HG03520 (cell line): ENCODE data around the gene AGPAT3.

ENCODE experiments used
- ATAC-seq: cut with Tn5 transposase; IDR thresholded peaks from one replicate; pipeline ENCODE4 v1.9.1; 2021; ENCODE audit warnings: mild to moderate bottlenecking, moderate library complexity; ENCODE audit not compliant: unreplicated experiment

Gene AGPAT3

DNA sequence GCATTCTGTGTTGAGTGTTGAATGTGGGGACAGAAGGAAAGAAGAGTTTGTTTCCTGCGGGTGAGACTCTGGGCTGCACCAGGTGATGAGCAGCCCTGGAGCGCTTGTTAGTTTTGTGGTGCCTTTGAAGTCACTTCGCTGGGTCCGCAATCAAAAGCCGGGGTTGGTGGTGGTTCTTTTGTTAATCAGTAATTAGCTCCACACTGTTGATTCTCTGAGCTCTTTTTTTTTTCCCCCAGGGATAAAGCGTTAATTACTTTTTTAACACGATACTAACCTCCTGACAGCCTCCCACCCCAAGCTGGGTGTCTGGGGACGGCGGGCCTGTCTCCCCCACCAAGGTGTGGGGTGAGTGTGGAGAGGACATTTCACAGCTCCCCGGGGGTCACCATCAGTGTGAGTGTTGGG lies 56.6 kb downstream of the AGPAT3 start:
- no peak for ATAC-seq

DNA sequence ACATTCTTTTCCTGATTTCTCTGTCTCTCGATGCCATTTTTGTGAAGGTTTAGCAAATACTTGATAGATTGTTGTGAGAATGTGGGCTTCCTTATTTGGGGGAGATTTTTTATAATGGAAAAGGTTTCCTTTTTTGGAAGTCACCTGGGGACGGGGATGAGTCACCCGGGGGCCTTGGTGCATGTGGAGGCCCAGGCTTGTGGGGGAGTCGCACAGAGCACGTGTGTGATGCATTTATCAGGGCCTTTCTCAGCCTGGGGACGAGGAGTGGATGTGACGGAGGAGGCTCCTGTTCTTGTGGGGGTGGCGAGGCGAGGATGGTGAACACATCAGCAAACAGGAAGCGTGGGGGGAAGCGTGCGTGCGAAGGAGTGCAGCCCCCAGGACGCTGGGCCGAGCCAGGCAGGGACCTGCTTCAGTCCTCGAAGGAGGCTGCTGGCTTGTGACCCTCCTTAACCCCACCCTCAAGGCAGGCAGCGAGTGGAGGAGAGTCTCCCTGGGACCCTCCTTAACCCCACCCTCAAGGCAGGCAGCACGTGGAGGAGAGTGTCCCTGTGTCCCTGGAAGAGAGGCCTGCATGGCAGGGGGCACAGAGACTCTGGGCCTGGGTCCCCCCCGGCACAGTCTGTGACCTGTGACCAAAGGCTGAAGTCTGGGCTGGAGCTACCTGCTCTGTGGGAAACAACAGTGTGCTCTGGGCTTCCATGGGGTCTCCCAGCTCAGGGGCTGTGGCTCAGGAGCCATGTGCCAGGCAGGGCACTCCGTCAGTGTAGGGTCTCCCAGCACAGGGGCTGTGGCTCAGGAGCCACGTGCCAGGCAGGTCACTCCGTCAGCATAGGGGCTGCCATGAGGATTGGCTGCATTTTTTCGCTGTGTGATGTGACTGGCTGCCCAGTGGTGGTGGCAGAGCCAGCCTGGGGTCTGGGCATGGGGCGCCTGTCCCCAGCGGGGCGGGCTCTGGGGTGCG lies 57.2 kb downstream of the AGPAT3 start:
- ATAC-seq: no peak

DNA sequence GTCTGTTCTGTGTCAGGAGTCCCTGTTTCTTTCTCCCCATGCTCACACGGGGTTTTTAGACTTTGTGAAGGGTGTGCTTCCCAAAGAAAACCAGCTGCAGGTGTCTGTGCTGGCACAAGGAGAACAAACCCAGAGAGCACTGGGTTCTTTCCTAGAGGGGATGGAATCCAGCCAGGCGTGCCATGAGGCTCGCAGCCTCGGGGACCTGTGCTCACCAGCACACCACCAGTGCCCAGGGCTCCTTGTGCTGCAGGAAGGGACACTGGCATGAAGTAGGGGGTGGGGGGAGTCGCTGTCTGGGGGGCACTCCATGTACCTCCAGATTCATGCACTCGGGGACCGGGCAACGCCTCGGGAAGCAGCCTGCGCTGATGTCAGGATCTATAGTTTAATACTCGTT lies 57.9 kb downstream of the AGPAT3 start:
- no peak for ATAC-seq

DNA sequence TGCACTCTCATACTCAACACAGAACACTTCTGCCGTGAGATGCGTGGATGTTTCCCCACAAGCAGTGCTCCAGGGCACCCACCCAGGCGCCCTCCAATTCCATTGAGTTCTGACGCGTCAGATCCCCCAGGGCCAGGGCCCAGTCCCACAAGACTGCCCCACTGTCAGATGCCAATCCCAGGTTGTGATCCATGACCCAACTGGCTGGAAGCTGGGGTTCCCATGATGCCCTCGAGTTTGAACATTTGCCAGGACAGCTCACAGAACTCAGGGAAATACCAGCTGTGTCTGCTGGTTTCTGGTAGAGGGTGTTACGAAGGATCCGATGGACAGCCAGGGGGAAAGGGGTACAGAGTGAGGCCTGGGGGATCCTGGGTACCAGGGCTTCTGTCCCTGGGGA lies 58.4 kb downstream of the AGPAT3 start:
- no peak for ATAC-seq

DNA sequence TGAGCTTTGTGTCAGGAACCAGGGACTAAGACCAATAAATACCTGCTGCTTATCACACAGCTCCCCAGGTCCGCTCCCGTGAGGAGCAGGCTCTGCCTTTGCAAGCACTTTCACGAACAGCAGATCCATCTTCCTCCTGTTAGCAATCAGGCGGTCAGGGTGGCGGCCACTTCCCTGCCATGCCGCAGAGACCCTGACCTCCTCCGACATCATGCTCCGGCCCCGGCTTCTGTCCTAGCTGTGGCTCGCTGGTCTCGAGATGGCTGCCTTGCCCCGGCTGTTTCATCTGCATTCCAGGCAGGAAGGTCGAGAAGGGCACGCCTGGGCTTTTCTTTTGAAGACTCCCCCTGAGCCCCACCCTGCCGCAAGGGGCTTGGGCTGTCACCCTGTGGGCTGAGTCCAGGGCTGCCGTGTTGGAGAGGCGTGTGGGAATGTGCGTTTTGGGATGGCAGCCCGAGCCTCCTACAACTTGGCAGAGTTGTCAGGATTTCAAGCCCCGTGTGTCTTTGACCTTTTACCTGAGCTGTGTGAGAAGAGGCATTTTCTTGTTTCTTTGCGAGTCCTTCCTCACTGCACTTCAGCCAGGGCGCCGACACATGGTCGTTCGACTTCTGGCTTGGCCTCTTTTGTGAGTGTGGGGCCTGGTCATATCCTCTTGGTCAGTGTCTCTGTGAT lies 59.5 kb downstream of the AGPAT3 start:
- ATAC-seq: no peak

DNA sequence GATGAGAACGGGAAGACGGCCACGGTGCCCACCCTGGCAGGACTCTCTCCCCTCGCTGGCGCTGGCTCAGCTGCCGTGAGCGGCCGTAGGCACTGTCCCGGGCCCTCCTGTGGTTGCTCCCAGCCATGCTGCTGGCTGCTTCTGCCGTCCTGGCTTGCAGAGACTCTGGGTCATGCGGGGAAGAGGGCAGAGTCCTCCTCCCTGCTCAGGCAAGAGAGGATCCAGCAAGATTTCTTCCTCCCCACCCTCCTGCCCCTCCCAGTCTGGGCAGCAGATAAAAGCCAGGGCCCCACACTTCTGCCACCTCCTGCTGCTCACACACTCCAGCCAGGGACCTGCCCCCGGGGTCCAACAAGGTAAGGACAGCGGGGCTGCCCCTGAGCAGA lies 60.1 kb downstream of the AGPAT3 start:
- no peak for ATAC-seq

DNA sequence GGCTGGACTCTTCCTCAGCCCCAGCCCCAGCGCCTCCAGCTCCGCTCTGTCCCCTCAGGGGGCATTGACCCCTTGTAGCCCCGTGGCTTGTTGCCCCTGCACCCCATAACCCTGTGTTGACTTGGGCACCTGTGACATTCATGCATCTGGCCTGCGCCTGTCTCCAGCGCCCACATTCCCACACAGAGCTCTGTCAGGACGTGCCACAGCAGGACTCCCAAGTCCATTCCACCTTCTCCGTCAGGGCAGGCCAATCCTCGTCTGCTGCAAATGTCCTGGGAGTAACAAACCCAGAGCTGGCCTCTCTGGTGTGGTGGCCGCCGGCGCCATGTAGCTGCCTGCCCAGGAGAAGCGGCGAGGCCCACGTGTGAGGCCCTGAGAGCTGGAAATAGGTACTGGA lies 60.6 kb downstream of the AGPAT3 start:
- ATAC-seq: no peak

DNA sequence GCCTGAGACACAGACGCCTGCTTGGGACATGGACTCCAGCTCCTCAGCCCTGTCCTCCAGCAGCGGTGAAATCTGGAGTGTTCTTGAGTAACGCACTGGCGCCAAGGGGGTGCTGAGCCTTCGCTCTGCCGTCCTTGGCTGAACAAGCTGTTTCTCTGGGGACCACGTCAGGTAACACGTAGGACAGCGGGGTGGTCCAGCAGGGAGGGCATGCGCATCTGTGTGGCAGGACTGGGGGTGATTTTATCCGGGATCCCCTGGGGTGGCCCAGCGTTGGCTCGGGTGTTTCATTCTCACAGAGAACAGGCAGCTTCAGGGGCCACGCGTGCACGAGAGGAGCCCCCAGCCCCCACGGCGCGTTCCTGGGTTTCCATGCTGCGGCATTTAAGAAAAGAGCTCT lies 61.2 kb downstream of the AGPAT3 start:
- no peak for ATAC-seq

DNA sequence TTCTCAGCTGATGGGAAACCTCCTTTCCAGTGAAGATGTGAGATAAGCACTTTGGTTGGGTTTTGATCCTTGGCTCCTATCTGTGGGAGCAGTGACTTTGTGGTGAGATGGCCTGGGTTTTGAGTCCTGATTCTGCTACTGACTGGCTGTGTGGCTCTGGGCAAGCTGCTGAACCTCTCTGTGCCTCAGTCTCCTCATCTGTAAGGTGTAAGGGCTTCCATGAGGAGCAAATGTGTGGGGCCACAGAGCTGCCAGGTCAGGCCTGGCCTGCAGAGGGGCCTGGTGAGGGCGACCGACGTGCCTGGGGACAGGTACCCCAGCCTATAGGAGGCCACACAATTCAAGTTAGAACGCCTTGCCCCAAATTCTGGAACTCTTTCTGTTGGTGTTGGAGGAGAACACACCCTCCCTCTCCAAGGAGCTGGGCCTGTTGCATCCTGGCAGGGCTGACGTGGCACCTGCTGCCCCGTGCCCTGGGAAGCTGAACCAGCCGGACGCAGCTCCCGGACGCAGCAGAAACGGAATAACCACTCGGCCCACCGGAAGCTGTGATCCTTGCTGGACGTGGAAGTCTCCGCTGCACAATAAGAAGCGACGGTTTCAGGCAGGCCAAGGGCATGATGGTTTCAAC lies 62.7 kb downstream of the AGPAT3 start:
- no peak for ATAC-seq

DNA sequence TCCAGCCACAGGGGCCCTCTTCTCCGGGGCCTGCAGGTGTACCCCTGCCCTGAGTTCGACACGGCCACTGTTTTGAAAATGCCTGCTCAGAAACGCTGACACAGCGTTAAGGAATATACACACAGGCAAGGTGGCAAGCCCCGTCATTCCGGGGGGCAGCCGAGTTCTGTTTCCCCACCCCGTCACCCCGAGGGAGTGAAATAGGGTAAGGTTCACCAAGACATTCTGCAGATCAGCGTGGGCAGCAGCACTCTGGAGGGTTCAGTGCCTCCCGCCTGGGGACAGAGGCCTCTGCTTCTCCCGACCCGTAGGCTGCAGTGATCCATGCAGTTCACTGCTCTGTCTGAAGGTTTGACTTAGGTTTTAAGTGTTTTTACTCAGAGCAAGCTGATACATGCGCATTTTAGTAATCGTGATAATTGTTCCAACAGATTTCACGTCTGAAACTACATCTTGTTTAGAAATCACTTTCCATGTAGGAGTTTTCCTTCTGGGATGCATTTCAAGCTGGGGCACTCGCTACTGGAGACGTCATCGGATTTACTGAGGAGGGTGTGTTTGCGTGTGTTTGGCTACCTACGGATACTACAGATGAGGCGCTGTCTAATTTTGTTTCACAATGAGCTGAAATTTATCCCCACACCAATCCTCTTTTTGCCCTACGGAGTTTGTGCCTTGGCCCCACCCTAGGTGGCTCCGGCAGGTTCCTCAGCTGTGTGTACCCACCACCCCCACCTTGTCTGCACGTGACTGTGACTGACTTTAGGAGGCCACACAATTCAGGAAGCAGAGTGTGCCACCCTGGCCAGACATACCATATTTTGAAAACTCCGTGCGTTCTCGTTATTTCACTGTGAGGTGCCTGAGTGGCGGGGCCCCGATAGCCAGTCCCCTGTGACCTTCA lies 63.5 kb downstream of the AGPAT3 start:
- ATAC-seq: no peak

DNA sequence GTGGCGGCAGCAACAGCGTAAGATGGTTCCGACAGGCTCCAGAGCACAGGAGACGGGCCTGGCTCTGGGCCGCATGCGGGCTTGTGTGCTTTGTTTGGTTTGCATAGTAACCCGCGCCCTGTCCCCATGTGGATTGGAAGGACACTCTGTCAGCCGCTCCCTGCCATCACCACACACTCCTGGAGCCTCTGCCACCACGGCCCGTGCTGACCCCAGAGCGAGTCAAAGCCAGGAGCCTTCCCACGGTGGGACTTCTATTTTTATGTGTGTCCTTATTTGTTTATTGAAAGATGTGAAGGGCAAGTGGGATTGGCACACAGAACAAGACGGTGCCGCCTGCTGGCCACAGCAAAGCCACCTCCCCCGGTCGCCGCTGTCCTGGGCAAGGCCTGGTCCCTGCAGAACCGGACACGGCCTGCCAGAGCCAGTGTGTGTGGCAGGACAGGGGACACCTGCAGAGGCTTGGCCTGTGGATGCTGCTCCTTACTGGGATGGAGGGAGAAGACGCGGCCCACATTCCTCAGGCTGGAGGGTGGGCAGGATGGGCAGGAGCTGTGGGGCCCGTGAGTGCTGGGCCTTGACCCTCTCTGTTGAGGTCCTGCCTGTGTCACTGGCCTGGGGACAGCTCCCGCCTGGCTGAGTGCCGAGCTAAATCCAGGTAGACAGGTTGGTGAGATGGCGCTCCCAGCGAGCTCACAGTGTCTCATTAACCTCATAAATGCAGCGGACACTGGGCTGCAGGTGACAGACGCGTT lies 64.4 kb downstream of the AGPAT3 start:
- no peak for ATAC-seq

DNA sequence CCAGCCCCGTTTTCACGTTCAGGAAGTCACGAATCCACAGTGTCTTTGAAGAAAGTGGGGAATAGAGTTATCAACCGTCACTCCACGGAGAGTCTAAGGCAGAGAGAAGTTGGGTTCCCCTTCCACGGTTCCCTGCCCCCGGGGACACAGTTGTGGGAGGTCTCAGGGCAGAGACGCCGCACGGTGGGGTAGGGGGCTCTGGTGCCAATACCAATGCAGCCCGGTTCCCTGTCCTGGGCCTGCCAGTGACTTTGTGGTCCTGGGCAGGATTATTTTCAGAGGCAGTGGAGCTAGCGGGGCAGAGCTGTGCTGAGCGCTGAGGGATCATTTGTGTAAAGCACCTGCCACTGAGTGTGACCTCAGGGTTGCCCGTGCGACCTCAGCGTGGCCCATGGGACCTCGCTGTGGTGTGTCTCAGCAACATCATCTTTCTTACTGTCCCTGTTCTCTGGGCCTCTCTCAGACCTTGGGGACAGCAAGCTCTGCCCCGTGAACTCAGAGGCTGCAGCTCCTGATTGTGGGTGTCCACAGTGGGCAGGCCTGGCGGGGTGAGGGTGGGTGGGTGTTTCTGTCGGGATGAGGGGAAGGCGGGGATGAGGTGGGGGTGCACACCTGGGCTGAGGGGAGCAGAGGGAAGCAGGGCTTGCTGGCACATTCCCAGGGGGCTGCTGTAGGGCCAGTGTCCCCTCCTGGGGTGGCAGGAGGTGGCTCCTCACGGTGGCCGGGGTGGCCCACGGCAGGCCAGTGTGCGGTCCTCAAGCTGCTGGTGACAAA lies 65.2 kb downstream of the AGPAT3 start:
- no peak for ATAC-seq

DNA sequence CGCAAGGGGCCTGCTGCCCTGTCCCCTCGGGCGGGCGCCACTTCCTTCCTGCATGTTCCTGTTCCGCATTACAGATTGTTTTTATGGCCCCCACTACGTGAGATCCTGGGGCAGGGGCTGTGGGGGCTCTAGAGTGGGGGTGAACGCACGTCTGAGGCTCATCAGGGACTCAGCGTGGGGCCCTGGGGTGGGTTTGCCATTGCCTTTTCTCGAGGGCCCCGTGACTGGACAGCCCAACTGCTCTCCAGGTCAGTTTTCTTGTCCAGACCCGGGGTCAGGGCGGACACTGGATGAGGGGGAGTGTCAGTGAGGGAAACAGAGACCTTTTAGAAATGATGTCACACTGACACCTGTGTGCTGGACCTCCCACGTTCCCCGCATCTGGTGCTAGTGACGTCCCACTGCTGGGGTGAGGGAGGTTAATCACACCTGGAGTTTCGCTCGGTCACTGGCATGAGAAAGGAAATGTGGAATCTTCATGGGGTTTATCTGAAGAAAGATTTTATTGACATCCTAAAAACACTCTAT lies 65.9 kb downstream of the AGPAT3 start:
- ATAC-seq: no peak

DNA sequence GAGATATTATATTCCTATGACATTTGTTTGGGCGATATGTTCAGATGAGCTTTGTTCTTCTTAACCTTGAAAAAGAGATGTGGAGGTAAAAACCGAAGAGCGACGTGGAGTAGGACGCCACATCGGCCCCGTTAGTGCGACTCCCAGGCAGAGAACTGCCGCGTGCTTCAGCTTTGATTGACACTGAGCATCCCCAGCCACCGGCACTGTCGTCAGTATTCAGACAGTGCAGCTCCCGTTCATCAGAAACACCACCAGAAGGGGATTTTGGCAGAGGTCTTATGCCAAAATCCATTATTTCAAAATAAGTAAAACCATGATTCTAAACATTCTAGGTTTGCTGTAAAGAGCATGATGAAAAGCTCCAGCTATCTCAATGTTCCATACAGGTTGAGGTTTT lies 66.5 kb downstream of the AGPAT3 start:
- no peak for ATAC-seq

DNA sequence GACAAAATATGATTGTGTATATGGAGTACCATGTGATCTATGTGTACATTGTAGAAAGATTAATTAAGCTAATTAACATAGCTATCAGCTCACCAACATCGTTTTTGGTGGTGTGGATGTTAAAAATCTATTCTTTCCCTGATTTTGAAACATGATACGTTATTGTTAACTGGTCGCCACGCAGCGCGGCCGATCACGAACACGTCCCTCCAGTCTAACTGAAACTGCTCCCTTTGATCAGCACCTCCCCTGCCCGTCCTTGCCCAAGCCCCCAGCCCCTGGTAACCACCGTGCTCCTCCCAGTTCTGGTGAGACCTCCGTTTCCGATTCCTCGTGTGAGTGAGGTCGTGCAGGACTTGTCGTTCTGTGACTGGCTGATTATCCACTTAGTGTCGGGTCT lies 67.0 kb downstream of the AGPAT3 start:
- no peak for ATAC-seq

DNA sequence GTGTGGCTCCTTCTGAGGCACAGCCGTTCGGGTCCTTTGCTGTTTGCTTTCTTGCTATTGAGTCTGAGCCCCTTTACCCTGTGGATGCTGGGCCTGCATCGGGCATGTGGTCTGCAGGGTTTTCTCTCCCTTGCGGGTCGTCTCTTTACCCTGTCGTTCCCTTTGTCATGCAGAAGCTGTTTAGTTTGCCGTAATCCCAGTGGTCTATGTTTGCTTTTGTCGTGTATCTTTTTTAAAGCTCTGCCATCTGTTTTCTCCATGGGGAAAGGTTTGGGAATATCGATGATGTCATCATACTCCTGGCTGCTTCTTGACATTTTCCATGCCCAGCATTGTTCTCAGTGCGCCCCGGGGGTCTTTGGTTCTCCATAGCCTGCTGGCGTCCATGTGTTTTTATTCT lies 68.2 kb downstream of the AGPAT3 start:
- no peak for ATAC-seq

DNA sequence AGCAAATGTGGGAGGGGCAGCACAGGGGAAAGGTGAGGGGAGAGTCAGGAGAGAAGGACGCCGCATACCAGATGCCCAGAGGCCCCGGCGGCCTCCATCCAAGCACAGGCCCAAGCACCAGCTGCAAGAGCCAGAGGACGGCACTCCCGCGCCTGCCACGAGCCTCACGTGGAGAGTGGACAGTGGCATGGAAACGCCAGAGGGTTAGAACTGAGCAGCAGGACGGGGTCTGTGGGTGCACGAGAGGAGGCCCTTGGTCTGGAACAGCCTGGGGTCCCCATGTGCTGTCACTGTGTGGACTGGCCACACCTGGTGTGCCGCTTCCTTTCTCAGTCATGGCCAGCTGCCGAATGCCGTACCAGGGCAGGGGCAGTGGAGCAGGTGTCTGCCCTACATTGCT lies 68.7 kb downstream of the AGPAT3 start:
- ATAC-seq: no peak

DNA sequence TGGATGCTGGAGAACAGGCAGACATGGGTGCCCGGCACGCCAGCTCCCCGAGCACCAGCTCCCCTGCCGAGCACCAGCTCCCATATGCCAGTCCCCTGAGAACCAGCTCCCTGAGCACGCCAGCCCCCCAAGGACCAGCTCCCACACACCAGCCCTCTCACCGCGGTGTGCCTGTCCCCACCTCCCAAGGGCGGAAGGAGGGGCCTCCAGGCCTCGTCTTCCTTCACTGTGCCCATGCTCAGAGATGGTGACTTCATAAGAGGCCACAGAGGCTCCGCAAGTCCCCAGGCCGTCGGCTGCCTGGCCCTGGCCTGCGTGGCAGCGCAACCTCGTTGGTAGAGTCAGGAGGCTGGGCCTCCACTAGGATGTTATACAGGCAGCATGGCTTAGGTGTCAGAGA lies 69.1 kb downstream of the AGPAT3 start:
- ATAC-seq: no peak
